ENCODE measurements around the gene CENPS.

- TF ChIP-seq CTCF (IDR thresholded peaks at IDR 0.05; ENCODE audit: poor library complexity) (no peak), EZH2 (IDR thresholded peaks at IDR 0.05; ENCODE audit: borderline replicate concordance) (no peak), EZH2phosphoT487 (IDR thresholded peaks at IDR 0.05; ENCODE audit: low read depth, severe bottlenecking, unreplicated experiment) (no peak)
Observed at GRCh38 chr1:10402729-10403274, 27.4 kb upstream of the CENPS start.

Data from hepatocyte (in vitro differentiated cells).